Measurements from ENCODE around the gene UBFD1.

Gene UBFD1

DNA sequence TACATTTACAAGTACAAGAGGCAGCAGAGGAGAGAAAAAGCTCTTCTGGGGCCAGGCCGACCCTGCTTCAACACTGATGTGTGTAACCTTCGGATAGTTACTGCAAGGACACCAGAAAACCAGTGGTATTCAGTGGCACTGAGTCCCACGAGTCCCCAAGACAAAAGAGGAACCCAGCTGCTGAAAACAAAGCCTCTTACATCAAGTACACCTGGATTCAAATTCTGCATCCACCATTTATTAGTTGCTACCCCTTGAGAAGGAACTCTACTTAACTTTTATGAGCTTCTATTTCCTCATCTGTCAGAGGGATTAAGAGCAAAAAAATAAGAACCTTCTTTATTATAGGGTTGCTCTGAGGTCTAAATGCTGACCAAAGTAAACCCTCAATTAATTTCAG lies 3.0 kb upstream of the UBFD1 start:
- TF ChIP-seq TCF12 (IDR thresholded peaks at IDR 0.05; ENCODE audit: low read depth) (no peak), RAD21 (IDR thresholded peaks at IDR 0.05; ENCODE audit: low read depth) (no peak), CEBPB (IDR thresholded peaks at IDR 0.05) (no peak), ZBTB7A (IDR thresholded peaks at IDR 0.05; ENCODE audit: low read depth) (no peak), TEAD4 (IDR thresholded peaks at IDR 0.05) (no peak), NFIC (IDR thresholded peaks at IDR 0.05) (no peak), CREB1 (IDR thresholded peaks at IDR 0.05; ENCODE audit: low read depth) (no peak), EGR1 (IDR thresholded peaks at IDR 0.05) (no peak), TAF1 (IDR thresholded peaks at IDR 0.05; ENCODE audit: low read depth) (no peak), FOXM1 (IDR thresholded peaks at IDR 0.05; ENCODE audit: borderline replicate concordance, low read depth) (no peak), EP300 (IDR thresholded peaks at IDR 0.05; ENCODE audit: borderline replicate concordance) (no peak), YY1 (IDR thresholded peaks at IDR 0.05; ENCODE audit: low read depth) (no peak)
- TF ChIP-seq, protein P1, sequence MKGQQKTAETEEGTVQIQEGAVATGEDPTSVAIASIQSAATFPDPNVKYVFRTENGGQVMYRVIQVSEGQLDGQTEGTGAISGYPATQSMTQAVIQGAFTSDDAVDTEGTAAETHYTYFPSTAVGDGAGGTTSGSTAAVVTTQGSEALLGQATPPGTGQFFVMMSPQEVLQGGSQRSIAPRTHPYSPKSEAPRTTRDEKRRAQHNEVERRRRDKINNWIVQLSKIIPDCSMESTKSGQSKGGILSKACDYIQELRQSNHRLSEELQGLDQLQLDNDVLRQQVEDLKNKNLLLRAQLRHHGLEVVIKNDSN (IDR thresholded peaks at IDR 0.05), result no peak
- TF ChIP-seq, protein P2, sequence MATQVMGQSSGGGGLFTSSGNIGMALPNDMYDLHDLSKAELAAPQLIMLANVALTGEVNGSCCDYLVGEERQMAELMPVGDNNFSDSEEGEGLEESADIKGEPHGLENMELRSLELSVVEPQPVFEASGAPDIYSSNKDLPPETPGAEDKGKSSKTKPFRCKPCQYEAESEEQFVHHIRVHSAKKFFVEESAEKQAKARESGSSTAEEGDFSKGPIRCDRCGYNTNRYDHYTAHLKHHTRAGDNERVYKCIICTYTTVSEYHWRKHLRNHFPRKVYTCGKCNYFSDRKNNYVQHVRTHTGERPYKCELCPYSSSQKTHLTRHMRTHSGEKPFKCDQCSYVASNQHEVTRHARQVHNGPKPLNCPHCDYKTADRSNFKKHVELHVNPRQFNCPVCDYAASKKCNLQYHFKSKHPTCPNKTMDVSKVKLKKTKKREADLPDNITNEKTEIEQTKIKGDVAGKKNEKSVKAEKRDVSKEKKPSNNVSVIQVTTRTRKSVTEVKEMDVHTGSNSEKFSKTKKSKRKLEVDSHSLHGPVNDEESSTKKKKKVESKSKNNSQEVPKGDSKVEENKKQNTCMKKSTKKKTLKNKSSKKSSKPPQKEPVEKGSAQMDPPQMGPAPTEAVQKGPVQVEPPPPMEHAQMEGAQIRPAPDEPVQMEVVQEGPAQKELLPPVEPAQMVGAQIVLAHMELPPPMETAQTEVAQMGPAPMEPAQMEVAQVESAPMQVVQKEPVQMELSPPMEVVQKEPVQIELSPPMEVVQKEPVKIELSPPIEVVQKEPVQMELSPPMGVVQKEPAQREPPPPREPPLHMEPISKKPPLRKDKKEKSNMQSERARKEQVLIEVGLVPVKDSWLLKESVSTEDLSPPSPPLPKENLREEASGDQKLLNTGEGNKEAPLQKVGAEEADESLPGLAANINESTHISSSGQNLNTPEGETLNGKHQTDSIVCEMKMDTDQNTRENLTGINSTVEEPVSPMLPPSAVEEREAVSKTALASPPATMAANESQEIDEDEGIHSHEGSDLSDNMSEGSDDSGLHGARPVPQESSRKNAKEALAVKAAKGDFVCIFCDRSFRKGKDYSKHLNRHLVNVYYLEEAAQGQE (IDR thresholded peaks at IDR 0.05; ENCODE audit: low read depth), result no peak
- TF ChIP-seq, protein P3, sequence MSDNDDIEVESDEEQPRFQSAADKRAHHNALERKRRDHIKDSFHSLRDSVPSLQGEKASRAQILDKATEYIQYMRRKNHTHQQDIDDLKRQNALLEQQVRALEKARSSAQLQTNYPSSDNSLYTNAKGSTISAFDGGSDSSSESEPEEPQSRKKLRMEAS (IDR thresholded peaks at IDR 0.05), result no peak

DNA sequence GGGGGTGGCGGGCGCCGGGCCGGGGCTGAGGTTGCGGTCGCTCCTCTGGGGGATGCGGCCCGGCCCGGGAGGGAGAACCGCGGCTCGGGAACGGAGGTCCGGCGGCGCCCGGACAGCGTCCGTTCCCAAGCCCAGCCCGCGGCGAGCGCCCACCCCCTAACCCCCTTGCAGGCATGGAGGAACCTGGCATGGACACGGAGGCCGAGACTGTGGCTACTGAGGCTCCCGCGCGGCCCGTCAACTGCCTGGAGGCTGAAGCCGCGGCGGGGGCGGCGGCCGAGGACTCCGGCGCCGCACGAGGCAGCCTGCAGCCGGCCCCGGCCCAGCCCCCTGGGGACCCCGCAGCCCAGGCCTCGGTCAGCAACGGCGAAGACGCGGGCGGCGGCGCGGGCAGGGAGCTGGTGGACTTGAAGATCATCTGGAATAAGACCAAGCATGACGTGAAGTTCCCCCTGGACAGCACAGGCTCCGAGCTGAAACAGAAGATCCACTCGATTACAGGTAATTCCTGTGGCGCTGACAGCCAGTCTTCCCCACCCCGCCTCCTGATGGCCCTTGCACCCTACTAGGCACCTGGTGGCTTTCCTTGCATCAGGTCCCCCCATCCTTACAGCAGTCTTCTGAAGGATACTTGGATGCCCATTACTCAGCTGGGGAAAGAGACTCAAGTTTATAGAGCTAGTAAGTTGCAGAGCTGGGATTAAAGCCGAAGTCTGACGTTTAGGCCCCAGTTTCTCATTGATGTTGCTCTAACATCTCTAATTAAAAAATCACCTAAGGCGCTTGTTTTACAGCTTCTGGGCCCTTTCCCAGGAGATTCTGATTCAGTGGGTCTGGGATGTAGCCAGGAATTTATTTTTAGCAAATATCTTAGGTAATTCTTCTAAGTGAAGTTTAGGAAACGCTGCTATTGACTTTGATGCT lies 514 bp downstream of the UBFD1 start:
- TF ChIP-seq YY1 (IDR thresholded peaks at IDR 0.05; ENCODE audit: low read depth) (no peak), RAD21 (IDR thresholded peaks at IDR 0.05; ENCODE audit: low read depth) (no peak), ZBTB7A (IDR thresholded peaks at IDR 0.05; ENCODE audit: low read depth) (0 out of 2 replicates have a peak, but pooled peaks have one; percentile 32)

DNA sequence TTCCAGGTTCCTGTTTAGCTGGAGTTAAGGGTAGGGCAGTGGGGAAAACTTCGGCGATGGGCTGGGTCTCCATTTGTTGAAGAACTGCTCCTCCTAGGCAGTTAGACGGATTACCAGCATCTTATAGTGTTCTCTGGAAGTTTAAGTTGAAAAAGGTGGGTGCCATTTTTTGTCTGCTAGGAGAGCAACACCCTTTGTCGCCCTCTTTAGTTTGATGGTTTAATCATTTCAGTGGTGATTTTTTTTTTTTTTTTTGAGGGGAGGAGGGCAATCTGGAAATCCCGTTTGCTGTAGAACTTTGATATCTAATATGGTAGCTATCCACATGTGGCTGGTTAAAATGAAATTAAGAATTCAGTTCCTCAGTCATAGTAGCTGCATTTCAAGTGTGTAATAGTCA lies 4.1 kb downstream of the UBFD1 start:
- no peak for TF ChIP-seq ZBTB7A (IDR thresholded peaks at IDR 0.05; ENCODE audit: low read depth)
- TF ChIP-seq TCF12 (IDR thresholded peaks at IDR 0.05; ENCODE audit: low read depth), result no peak
- TF ChIP-seq RAD21 (IDR thresholded peaks at IDR 0.05; ENCODE audit: low read depth), result no peak
- no peak for TF ChIP-seq CREB1 (IDR thresholded peaks at IDR 0.05; ENCODE audit: low read depth)
- no peak for TF ChIP-seq CEBPB (IDR thresholded peaks at IDR 0.05)
- TF ChIP-seq TAF1 (IDR thresholded peaks at IDR 0.05; ENCODE audit: low read depth), result no peak
- TF ChIP-seq, protein P3 (IDR thresholded peaks at IDR 0.05), result no peak
- no peak for TF ChIP-seq NFIC (IDR thresholded peaks at IDR 0.05)
- TF ChIP-seq TEAD4 (IDR thresholded peaks at IDR 0.05), result no peak
- TF ChIP-seq, protein P2 (IDR thresholded peaks at IDR 0.05; ENCODE audit: low read depth), result no peak
- TF ChIP-seq EP300 (IDR thresholded peaks at IDR 0.05; ENCODE audit: borderline replicate concordance), result no peak
- TF ChIP-seq, protein P1 (IDR thresholded peaks at IDR 0.05), result no peak

DNA sequence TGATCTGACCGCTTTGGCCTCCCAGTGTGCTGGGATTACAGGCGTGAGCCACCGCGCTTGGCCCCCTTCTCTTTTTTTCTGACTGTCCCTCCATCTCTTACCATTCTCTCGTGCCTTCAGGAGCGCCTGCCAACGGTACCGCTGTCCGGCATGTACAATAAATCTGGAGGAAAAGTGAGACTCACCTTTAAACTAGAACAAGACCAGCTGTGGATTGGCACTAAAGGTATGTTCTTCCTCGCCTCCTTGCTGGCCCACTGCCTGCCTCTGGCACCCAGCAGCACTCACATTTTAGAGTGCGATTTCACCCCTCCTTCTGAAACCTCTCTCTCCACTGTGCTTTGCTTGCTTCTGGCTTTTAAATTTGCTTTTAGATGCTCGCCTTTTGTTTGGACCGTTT lies 5.0 kb downstream of the UBFD1 start:
- TF ChIP-seq, protein P3 (IDR thresholded peaks at IDR 0.05), result no peak
- TF ChIP-seq FOXM1 (IDR thresholded peaks at IDR 0.05; ENCODE audit: borderline replicate concordance, low read depth) (no peak), CREB1 (IDR thresholded peaks at IDR 0.05; ENCODE audit: low read depth) (no peak), RAD21 (IDR thresholded peaks at IDR 0.05; ENCODE audit: low read depth) (no peak)

DNA sequence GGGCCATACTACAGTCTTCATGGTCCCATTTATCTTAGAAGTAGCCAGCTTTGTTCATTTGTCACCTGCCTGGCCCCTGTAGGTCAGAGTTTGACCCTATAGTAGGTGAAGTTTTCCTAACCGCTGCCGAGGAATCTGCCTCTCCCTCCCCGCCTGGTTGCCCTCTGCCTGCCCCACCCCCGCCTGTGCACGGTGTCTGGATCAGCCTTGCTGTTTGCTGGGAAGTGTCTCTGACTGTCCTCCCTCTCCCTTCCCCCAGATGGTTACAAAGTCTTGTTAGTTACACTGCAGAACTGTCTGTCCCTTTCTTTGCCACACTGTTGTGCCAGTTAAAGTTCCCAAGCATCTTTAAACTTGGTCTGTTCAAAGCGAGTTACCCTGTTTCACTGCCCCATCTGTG lies 5.7 kb downstream of the UBFD1 start:
- TF ChIP-seq CREB1 (IDR thresholded peaks at IDR 0.05; ENCODE audit: low read depth) (no peak), EGR1 (IDR thresholded peaks at IDR 0.05) (no peak), CEBPB (IDR thresholded peaks at IDR 0.05) (no peak), NFIC (IDR thresholded peaks at IDR 0.05) (no peak)

All from Ishikawa (cell line).